DOHH2 (cell line): Measurements from ENCODE around the gene KBTBD12.

ENCODE experiments used
- CTCF ChIP-seq: fragments of 200-600 bp; sonication (generic); IDR thresholded peaks from one replicate; pipeline ENCODE4 v1.5.1; 2014; ENCODE audit warnings: antibody characterized with exemption, mild to moderate bottlenecking, low read depth, low read length; ENCODE audit not compliant: poor library complexity, severe bottlenecking
- EZH2phosphoT487 ChIP-seq: fragments of 200-600 bp; sonication (generic); IDR thresholded peaks from 2 replicates; pipeline ENCODE4 v1.6.1; 2017; ENCODE audit warnings: borderline replicate concordance, mild to moderate bottlenecking, antibody characterized with exemption, low read length, moderate library complexity, mixed read lengths

DNA sequence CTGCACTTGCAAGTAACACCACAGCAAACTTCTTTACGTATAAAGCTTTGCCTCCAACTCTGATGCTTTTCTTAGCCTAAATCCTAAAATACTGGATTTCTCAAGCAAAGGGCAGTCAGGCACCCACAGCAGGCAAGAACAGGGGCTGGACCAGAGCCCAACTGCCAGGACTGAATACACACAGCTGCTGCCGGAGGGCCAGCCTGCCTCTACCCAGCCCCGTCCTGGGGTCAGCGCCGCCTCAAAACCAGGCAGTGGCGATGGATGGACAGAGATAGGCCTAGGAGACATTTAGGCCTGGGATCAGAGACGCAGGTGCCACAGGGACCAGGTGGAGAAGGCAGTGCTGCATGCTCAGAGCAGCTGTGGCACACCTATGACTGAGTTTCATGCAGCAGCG is 89.6 kb downstream of the KBTBD12 start:
- no peak for TF ChIP-seq CTCF
- TF ChIP-seq EZH2phosphoT487, result no peak
